Loucy (cell line): ENCODE measurements around the gene CABCOCO1.
A peak's percentile ranks its signal among the peaks of the same experiment; 100 is the strongest.
"Not testable (repeated sequence)": the region's sequence is repeated elsewhere in the genome, so short reads cannot be mapped to it uniquely, and the experiment has no call there.

Experiments
- H2AFZ ChIP-seq: fragments of 200-600 bp; sonication (generic); 2 replicates; pipeline ENCODE4 v1.6.0; 2016; ENCODE audit warnings: antibody characterized with exemption, mild to moderate bottlenecking, low read length, moderate library complexity
- H3F3A ChIP-seq: fragments of 200-600 bp; 2 replicates; pipeline ENCODE4 v1.6.0; 2016; ENCODE audit warnings: antibody characterized with exemption, low read depth, mild to moderate bottlenecking
- H3K27me3 ChIP-seq: fragments of 200-600 bp; sonication (generic); 2 replicates; pipeline ENCODE4 v1.6.1; 2014; ENCODE audit warnings: low read length, mild to moderate bottlenecking; ENCODE audit not compliant: insufficient read depth, poor library complexity, severe bottlenecking
- H3K36me3 ChIP-seq: fragments of 200-600 bp; sonication (generic); 2 replicates; pipeline ENCODE4 v1.6.1; 2016; ENCODE audit warnings: low read length; ENCODE audit not compliant: insufficient read depth
- H3K4me1 ChIP-seq: fragments of 200-600 bp; sonication (generic); 2 replicates; pipeline ENCODE4 v1.5.1; 2014; ENCODE audit warnings: low read length, mild to moderate bottlenecking; ENCODE audit not compliant: insufficient read depth, poor library complexity, severe bottlenecking
- H3K4me2 ChIP-seq: fragments of 200-600 bp; sonication (generic); 2 replicates; pipeline ENCODE4 v1.6.0; 2014; ENCODE audit warnings: antibody characterized with exemption, low read length, low read depth, mild to moderate bottlenecking; ENCODE audit not compliant: poor library complexity, severe bottlenecking
- H3K4me3 ChIP-seq: fragments of 200-600 bp; sonication (generic); 2 replicates; pipeline ENCODE4 v1.5.1; 2014; ENCODE audit warnings: low read length, mild to moderate bottlenecking, mixed read lengths; ENCODE audit not compliant: poor library complexity, severe bottlenecking
- H3K79me2 ChIP-seq: fragments of 200-600 bp; sonication (generic); 2 replicates; pipeline ENCODE4 v1.6.1; 2014; ENCODE audit warnings: low read length; ENCODE audit not compliant: insufficient read depth
- H3K9ac ChIP-seq: fragments of 200-600 bp; sonication (generic); 2 replicates; pipeline ENCODE4 v1.6.0; 2014; ENCODE audit warnings: mild to moderate bottlenecking, low read depth, low read length, moderate library complexity; ENCODE audit not compliant: poor library complexity, severe bottlenecking
- H3K9me2 ChIP-seq: fragments of 200-600 bp; sonication (generic); replicated peaks from 2 replicates; pipeline ENCODE4 v1.6.1; 2016; ENCODE audit warnings: low read depth, low read length, mixed read lengths
- H3K9me3 ChIP-seq: fragments of 200-600 bp; sonication (generic); 2 replicates; pipeline ENCODE4 v1.6.1; 2014; ENCODE audit warnings: mild to moderate bottlenecking, antibody characterized with exemption, low read length, low read depth; ENCODE audit not compliant: insufficient read depth
- H4K20me1 ChIP-seq: fragments of 200-600 bp; sonication (generic); 2 replicates; pipeline ENCODE4 v1.6.0; 2014; ENCODE audit warnings: antibody characterized with exemption, low read length, mild to moderate bottlenecking; ENCODE audit not compliant: insufficient read depth, poor library complexity, severe bottlenecking
- CTCF ChIP-seq: fragments of 200-600 bp; sonication (generic); conservative IDR thresholded peaks from 2 replicates; pipeline ENCODE4 v1.5.1; 2014; ENCODE audit warnings: mild to moderate bottlenecking, antibody characterized with exemption, low read length
- EZH2phosphoT487 ChIP-seq: fragments of 200-600 bp; IDR thresholded peaks from 2 replicates; pipeline ENCODE4 v1.6.1; 2018; ENCODE audit warnings: antibody characterized with exemption, mild to moderate bottlenecking, moderate library complexity, borderline replicate concordance

CABCOCO1 gene

DNA sequence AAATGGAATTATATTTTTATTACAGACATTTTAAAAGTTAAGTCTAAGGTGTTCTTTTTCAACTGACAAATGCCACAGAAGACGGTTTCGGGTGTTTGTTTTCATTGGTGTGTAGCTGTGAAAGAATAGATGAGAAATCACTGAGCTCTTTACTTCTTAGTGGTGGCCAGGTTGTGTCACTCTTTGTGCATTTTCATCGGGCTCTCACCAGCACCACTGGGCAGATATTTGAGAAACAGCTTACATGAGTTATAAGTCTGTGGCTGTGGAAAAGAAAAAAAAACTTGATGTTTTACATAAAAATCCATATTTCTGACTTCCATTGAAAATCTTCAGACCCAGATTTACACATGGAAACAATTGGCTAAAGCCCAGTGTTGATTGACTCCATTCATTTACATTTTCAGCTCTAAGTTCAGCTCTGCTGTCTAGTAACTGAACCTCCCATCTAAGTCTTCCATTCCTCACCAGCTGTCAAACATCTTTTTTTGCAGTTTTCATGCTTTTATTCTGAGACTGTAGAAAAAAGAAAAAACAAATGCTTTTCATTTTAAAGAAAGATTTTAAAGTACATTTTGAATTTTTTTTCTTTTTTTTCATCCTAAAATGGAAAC, 22.3 kb downstream of the CABCOCO1 start:
- H3K36me3 ChIP-seq, result no peaks in the 10 kb centered on the region
- no peak for TF ChIP-seq EZH2phosphoT487
- TF ChIP-seq CTCF, result no peak

DNA sequence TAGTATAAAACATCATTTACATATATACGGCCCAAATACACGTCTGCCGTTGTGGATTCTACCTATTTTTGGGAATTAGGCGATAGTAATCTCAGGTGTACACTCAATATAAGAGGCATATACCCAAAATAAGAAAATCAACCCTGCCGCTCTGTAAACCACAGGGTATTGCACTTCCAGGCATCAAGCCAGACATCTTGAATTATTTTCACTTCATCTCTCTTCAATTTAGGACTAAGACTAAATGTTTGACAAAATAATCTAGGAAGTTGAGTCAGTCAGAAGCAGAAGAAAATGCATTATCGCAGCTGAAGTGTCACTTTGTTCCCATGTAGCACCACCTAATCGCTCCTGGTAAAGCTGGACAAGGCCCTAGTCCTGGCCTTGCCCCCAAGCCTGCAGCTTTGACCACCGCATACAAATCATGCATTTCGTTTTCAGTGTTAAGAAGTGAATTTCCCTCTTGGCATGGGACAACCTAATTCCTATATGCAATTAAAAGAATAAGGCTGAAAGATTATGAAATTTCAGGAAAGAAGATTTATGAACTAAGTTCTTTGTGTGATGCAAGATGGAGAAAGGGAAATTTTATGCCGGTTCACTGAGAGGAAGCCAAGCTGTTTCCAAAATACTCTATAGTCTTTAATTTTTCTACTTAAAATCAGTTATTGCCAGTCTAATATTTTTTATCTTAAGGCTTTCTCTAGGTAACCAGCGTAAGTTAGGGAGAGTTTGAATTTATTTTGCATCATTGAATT, 26.0 kb downstream of the CABCOCO1 start:
- no peak for TF ChIP-seq CTCF
- TF ChIP-seq EZH2phosphoT487, result no peak
- H2AFZ ChIP-seq, result no peak overlapping the region
- H3K9me3 ChIP-seq, result no peaks in the 10 kb centered on the region; the same call in 1 of the 2 replicates
- no peak overlapping the region for H3K4me2 ChIP-seq
- no peaks in the 10 kb centered on the region for H3K9me2 ChIP-seq
- no peaks in the 10 kb centered on the region for H3K4me1 ChIP-seq
- no peak overlapping the region for H3K4me3 ChIP-seq
- no peaks in the 10 kb centered on the region for H3K36me3 ChIP-seq
- H3K27me3 ChIP-seq, result no peaks in the 10 kb centered on the region
- no peaks in the 10 kb centered on the region for H3F3A ChIP-seq
- no peaks in the 10 kb centered on the region for H3K79me2 ChIP-seq
- H4K20me1 ChIP-seq, result no peaks in the 10 kb centered on the region
- no peak overlapping the region for H3K9ac ChIP-seq

More for the DNA sequence above, 22.3 kb downstream of the CABCOCO1 start:
- Histone ChIP-seq H3K79me2 (no peaks in the 10 kb centered on the region), H2AFZ (0 out of 2 replicates have a peak overlapping the region, but pooled peaks have one; percentile 28), H3F3A (no peaks in the 10 kb centered on the region), H3K4me2 (no peak overlapping the region), H3K4me3 (no peak overlapping the region), H3K27me3 (no peaks in the 10 kb centered on the region), H3K4me1 (no peaks in the 10 kb centered on the region), H3K9ac (no peak overlapping the region), H3K9me3 (no peaks in the 10 kb centered on the region), H4K20me1 (no peaks in the 10 kb centered on the region), H3K9me2 (no peaks in the 10 kb centered on the region)

- not testable (repeated sequence) for H3K4me1 ChIP-seq, H3K79me2 ChIP-seq, H3F3A ChIP-seq, H3K27me3 ChIP-seq, H3K4me3 ChIP-seq, H4K20me1 ChIP-seq, H2AFZ ChIP-seq, H3K36me3 ChIP-seq, H3K4me2 ChIP-seq, H3K9me3 ChIP-seq, H3K9me2 ChIP-seq, H3K9ac ChIP-seq
Measured at GRCh38 chr10:61691667-61692066, 28.9 kb downstream of the CABCOCO1 start.
